Uterus (tissue), 4 donors: ENCODE data around the gene SDHC. TPM values are rescaled to one million over a fixed set of nuclear protein-coding genes. Genes with fewer than 3 reads are reported as not detected.
"Not testable (repeated sequence)": the region's sequence is repeated elsewhere in the genome, so short reads cannot be mapped to it uniquely, and the experiment has no call there.

Experiments
- DNase-seq, 2 donors: peaks; one replicate each; pipeline ENCODE4 v3.0.0-alpha.2; 2019 to 2020
- H3K27ac ChIP-seq, 2 donors: fragments of 200-600 bp; sonication (generic); 1 replicate in 1 of 2; 2 replicates in 1 of 2; pipeline ENCODE4 v1.5.1; 2016 to 2018
- H3K27me3 ChIP-seq, 2 donors: fragments of 200-600 bp; sonication (generic); one replicate each; pipeline ENCODE4 v1.5.1; 2018 to 2019; ENCODE audit warnings: control low read depth in 1 of 2
- H3K36me3 ChIP-seq, 2 donors: fragments of 200-600 bp; sonication (generic); one replicate each; pipeline ENCODE4 v1.5.1; 2019; ENCODE audit warnings: control low read depth in 1 of 2
- H3K4me1 ChIP-seq, 2 donors: fragments of 200-600 bp; sonication (generic); one replicate each; pipeline ENCODE4 v1.5.1; 2018 to 2019; ENCODE audit warnings: control low read depth in 1 of 2
- H3K4me3 ChIP-seq, 2 donors: fragments of 200-600 bp; sonication (generic); 1 replicate in 1 of 2; 2 replicates in 1 of 2; pipeline ENCODE4 v1.5.1; 2018 to 2019; ENCODE audit warnings: mild to moderate bottlenecking in 1 of 2
- H3K9me3 ChIP-seq, 2 donors: fragments of 200-600 bp; sonication (generic); one replicate each; pipeline ENCODE4 v1.5.1; 2019; ENCODE audit warnings: control low read depth in 1 of 2
- POLR2A ChIP-seq, 2 donors: fragments of 450-650 bp; IDR thresholded peaks; one replicate each; pipeline ENCODE4 v1.6.1; 2016; ENCODE audit warnings: antibody characterized with exemption in 2 of 2, mild to moderate bottlenecking in 1 of 2, moderate library complexity in 1 of 2
- intact Hi-C: fragments of 100-400 bp; cut with DNase I; formaldehyde crosslinking; loops from one replicate; pipeline ENCODE4 v1.15.1; 2023; ENCODE audit warnings: low total_unique reads
- total RNA-seq, 4 donors: library from RNA; depleted of rRNA in 3 of 4; stranded (reverse); fragments of >200 nt in 3 of 4; gene quantifications; one replicate each; pipeline versions ENCODE4 v1.1.0 to v1.2.4, GENCODE V29; 2014 to 2023
- TF ChIP-seq, protein P1 (sequence below), 4 experiments: fragments of 200-600 bp in 2 of 4; fragments of 450-650 bp in 2 of 4; sonication (generic) in 2 of 4; IDR thresholded peaks; one replicate each; pipeline ENCODE4 v1.5.1; 2016 to 2019; ENCODE audit warnings: antibody characterized with exemption in 4 of 4, mild to moderate bottlenecking in 2 of 4, moderate library complexity in 1 of 4
- donor health status: DM: yes; HTN: yes; CAD: no.

Gene SDHC
- total RNA-seq, 4 donors from 2014 or later: 28.5 to 127 (median 55.8) TPM

GRCh38 chr1:161309868-161310267 is 4.3 kb upstream of the SDHC start, which contains the start of gene MPZ:
Gene MPZ, minus strand, starts transcription at chr1:161309968. Its CDS starts 63 bp downstream, at chr1:161309905.
- intact Hi-C loops: no loop called here
- Histone ChIP-seq H3K4me3 (no peak within 1 kb of the TSS), H3K9me3 (no peaks in the 10 kb centered on the region), H3K27me3 (no peaks in the 10 kb centered on the region), H3K36me3 (no peaks in the 10 kb centered on the region), H3K27ac (no peak within 1 kb of the TSS), H3K4me1 (peaks cover 0 to 1% of the 10 kb centered on the region in 2 donors)
- DNase-seq: no peak
- TF ChIP-seq, protein P1, sequence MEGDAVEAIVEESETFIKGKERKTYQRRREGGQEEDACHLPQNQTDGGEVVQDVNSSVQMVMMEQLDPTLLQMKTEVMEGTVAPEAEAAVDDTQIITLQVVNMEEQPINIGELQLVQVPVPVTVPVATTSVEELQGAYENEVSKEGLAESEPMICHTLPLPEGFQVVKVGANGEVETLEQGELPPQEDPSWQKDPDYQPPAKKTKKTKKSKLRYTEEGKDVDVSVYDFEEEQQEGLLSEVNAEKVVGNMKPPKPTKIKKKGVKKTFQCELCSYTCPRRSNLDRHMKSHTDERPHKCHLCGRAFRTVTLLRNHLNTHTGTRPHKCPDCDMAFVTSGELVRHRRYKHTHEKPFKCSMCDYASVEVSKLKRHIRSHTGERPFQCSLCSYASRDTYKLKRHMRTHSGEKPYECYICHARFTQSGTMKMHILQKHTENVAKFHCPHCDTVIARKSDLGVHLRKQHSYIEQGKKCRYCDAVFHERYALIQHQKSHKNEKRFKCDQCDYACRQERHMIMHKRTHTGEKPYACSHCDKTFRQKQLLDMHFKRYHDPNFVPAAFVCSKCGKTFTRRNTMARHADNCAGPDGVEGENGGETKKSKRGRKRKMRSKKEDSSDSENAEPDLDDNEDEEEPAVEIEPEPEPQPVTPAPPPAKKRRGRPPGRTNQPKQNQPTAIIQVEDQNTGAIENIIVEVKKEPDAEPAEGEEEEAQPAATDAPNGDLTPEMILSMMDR (IDR thresholded peaks at IDR 0.05): no peak
- TF ChIP-seq POLR2A (IDR thresholded peaks at IDR 0.05): no peak

DNA sequence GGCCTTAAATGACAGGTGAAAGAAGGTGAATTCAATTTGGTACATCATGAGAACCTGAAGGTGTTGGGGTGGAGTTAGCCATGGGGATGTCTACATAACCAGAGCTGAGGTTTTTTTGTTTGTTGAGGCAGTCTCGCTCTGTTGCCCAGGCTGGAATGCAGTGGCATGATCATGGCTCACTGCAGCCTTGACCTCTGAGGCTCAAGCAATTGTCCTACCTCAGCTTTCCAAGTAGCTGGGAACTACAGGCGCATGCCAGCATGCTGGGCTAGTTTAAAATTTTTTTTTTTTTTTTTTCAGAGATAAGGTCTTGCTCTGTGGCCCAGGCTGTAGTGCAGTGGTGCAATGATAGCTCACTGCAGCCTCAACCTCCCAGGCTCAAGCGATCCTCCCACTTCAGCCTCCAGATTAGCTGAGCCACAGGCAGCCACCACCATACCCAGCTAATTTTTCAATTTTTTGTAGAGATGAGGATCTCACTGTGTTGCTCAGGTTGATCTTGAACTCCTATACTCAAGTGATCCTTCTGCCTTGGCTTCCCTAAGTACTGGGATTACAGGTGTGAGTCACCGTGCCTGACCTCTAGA is 2.5 kb upstream of the SDHC start:
- Histone ChIP-seq H3K4me1 (peaks cover 0 to 7% of the 10 kb centered on the region in 2 donors), H3K27ac (no peak overlapping the region), H3K36me3 (no peaks in the 10 kb centered on the region), H3K9me3 (no peaks in the 10 kb centered on the region), H3K27me3 (no peaks in the 10 kb centered on the region), H3K4me3 (no peak overlapping the region)
- TF ChIP-seq, protein P1 (IDR thresholded peaks at IDR 0.05): no peak
- no peak for TF ChIP-seq POLR2A (IDR thresholded peaks at IDR 0.05)
- DNase-seq: no peak
- intact Hi-C loops: no loop called here

DNA sequence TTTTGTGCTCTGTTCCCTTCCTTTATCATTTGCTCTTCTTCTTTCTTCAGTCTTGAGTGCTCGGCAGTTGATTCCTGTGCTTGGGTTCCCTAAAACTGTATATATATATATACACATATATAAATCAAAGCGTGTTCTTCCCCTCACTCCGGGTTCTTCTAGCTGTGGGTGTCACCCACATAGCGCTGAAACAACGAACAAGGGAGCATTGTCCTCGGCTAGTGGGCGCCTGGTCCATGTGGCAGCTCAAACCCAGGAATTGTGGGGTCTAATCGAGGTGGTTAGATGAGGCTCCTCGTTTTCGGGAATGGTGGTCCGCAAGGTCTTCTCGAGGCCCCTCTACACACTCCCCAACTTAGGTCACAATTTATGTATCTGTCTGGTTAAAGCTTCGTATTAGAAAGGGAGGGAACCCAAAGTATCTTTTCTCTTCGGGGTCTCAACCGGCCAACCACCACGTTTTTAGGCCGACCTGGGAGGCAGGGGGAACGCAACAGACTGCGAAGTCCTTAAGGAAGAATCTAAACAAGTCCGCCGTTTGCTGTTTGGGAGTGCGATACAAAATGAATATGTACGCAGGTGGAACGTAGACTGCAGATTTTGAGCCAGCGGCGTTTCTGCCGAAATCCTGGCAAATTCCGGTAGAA is 504 bp upstream of the SDHC start:
- DNase-seq: no peak
- Histone ChIP-seq H3K27ac (peak overlapping the region; percentile 91 to 94), H3K4me3 (peak overlapping the region; percentile 78 to 95), H3K36me3 (no peaks in the 10 kb centered on the region), H3K4me1 (peaks cover 0 to 7% of the 10 kb centered on the region in 2 donors), H3K27me3 (no peaks in the 10 kb centered on the region), H3K9me3 (no peaks in the 10 kb centered on the region)
- intact Hi-C loops: no loop called here
- no peak for TF ChIP-seq POLR2A (IDR thresholded peaks at IDR 0.05)
- TF ChIP-seq, protein P1 (IDR thresholded peaks at IDR 0.05): no peak

DNA sequence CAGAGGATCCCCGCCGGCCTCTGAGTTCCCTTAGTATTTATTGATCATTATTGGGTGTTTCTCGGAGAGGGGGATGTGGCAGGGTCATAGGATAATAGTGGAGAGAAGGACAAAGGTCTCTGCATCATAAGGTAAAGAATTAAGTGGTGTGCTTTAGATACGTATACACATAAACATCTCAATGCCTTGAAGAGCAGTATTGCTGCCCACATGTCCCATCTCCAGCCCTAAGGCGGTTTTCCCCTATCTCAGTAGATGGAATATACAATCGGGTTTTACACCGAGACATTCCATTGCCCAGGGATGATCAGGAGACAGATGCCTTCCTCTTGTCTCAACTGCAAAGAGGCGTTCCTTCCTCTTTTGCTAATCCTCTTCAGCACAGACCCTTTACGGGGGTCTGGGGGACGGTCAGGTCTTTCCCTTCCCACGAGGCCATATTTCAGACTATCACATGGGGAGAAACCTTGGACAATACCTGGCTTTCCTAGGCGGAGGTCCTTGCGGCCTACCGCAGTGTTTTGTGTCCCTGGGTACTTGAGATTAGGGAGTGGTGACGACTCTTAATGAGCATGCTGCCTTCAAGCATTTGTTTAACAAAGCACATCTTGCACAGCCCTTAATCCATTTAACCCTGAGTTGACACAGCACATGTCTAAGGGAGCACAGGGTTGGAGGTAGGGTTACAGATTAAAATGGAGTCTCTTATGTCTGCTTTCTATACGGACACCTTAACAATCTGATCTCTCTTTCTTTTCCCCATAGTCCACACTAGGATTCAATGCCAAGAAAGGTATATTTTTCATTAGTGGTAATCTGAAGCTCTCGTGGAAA is 1.9 kb downstream of the SDHC start:
- H3K36me3 ChIP-seq, H3K4me3 ChIP-seq, DNase-seq, H3K9me3 ChIP-seq, H3K27me3 ChIP-seq, H3K4me1 ChIP-seq, intact Hi-C loops, H3K27ac ChIP-seq: not testable (repeated sequence)

- intact Hi-C loops: no loop called here
- Histone ChIP-seq H3K27me3 (no peaks in the 10 kb centered on the region), H3K9me3 (no peaks in the 10 kb centered on the region), H3K4me1 (no peaks in the 10 kb centered on the region), H3K27ac (no peak overlapping the region), H3K36me3 (no peaks in the 10 kb centered on the region), H3K4me3 (no peak overlapping the region)
- TF ChIP-seq, protein P1 (IDR thresholded peaks at IDR 0.05): no peak
- TF ChIP-seq POLR2A (IDR thresholded peaks at IDR 0.05): no peak
- no peak for DNase-seq
These were observed 9.8 kb downstream of the SDHC start for GRCh38 chr1:161324020-161324419.
